HepG2 (cell line): ENCODE results near the gene LCN2. TPM values are rescaled to one million over a fixed set of nuclear protein-coding genes. Genes with fewer than 3 reads are reported as not detected.

Experiments used
- BRCA1 ChIP-seq: sonication (generic); formaldehyde crosslinking; IDR thresholded peaks from 2 replicates; pipeline ENCODE4 v1.4.0; 2020; ENCODE audit warnings: missing genetic modification reagents
- CHD4 ChIP-seq: fragments of 200-600 bp; sonication (generic); IDR thresholded peaks from 2 replicates; pipeline ENCODE4 v1.7.0; 2017; ENCODE audit warnings: mild to moderate bottlenecking, low read length, borderline replicate concordance
- ETV6 ChIP-seq: sonication (generic); formaldehyde crosslinking; conservative IDR thresholded peaks from 2 replicates; pipeline ENCODE4 v1.4.0; 2020; ENCODE audit warnings: missing genetic modification reagents
- GZF1 ChIP-seq: sonication (generic); formaldehyde crosslinking; IDR thresholded peaks from 2 replicates; pipeline ENCODE4 v1.5.1; 2020; ENCODE audit warnings: mild to moderate bottlenecking, missing genetic modification reagents
- LCORL ChIP-seq, 2 experiments: fragments of 450-650 bp in 1 of 2; sonication (generic) in 1 of 2; formaldehyde crosslinking in 1 of 2; IDR thresholded peaks; 2 replicates each; pipeline versions ENCODE4 v1.5.0 to v1.6.1; 2017 to 2020; ENCODE audit warnings: antibody characterized with exemption in 1 of 2, missing genetic modification reagents in 1 of 2
- NCOA2 ChIP-seq: sonication (generic); formaldehyde crosslinking; IDR thresholded peaks from 2 replicates; pipeline ENCODE4 v1.8.0; 2022; ENCODE audit warnings: inconsistent platforms
- NFE2 ChIP-seq: sonication (generic); formaldehyde crosslinking; IDR thresholded peaks from 2 replicates; pipeline ENCODE4 v1.4.0; 2020; ENCODE audit warnings: missing genetic modification reagents
- SSRP1 ChIP-seq: IDR thresholded peaks from 2 replicates; pipeline ENCODE4 v1.6.1; 2016; ENCODE audit warnings: control low read depth
- ZBTB38 ChIP-seq: sonication (generic); formaldehyde crosslinking; IDR thresholded peaks from 2 replicates; pipeline ENCODE4 v1.5.1; 2020; ENCODE audit warnings: mild to moderate bottlenecking, missing genetic modification reagents
- ZNF124 ChIP-seq: sonication (generic); formaldehyde crosslinking; IDR thresholded peaks from 2 replicates; pipeline ENCODE4 v1.4.0; 2020; ENCODE audit warnings: missing genetic modification reagents
- ZNF337 ChIP-seq: sonication (generic); formaldehyde crosslinking; IDR thresholded peaks from 2 replicates; pipeline ENCODE4 v1.5.1; 2020; ENCODE audit warnings: missing genetic modification reagents, low read depth, mild to moderate bottlenecking, borderline replicate concordance
- ZNF44 ChIP-seq: sonication (generic); formaldehyde crosslinking; IDR thresholded peaks from 2 replicates; pipeline ENCODE4 v1.5.1; 2020; ENCODE audit warnings: mild to moderate bottlenecking, missing genetic modification reagents
- ZNF530 ChIP-seq: sonication (generic); formaldehyde crosslinking; IDR thresholded peaks from 2 replicates; pipeline ENCODE4 v1.5.0; 2020; ENCODE audit warnings: low read depth, mild to moderate bottlenecking, missing genetic modification reagents
- ZNF570 ChIP-seq: sonication (generic); formaldehyde crosslinking; IDR thresholded peaks from 2 replicates; pipeline ENCODE4 v1.4.0; 2020; ENCODE audit warnings: mild to moderate bottlenecking, missing genetic modification reagents, borderline replicate concordance
- ZNF589 ChIP-seq: sonication (generic); formaldehyde crosslinking; conservative IDR thresholded peaks from 2 replicates; pipeline ENCODE4 v1.8.0; 2022; ENCODE audit warnings: mild to moderate bottlenecking, moderate library complexity, missing genetic modification reagents
- ZNF652 ChIP-seq: IDR thresholded peaks from 2 replicates; pipeline ENCODE4 v1.6.1; 2016; ENCODE audit warnings: low read depth, borderline replicate concordance
- ZNF800 ChIP-seq: sonication (generic); formaldehyde crosslinking; IDR thresholded peaks from 2 replicates; pipeline ENCODE4 v1.4.0; 2020; ENCODE audit warnings: missing genetic modification reagents
- polyA plus RNA-seq, 8 experiments: library from polyadenylated mRNA; depleted of rRNA in 3 of 8; stranded (reverse) in 7 of 8; unstranded in 1 of 8; fragments of >200 nt; fragmentation: Illumina TruSeq in 4 of 8; extraction: Trizol in 4 of 8; gene quantifications; 2 replicates each; pipeline versions ENCODE4 v1.2.1 to v1.2.3, GENCODE V29; 2011 to 2016; ENCODE audit warnings: low read depth in 4 of 8, missing spikeins in 1 of 8, mixed read lengths in 1 of 8; ENCODE audit not compliant: insufficient read depth in 1 of 8
- total RNA-seq, 5 experiments: library from RNA; depleted of rRNA; stranded (reverse); fragments of >200 nt; fragmentation: Illumina TruSeq; extraction: Trizol; gene quantifications; 2 replicates each; pipeline ENCODE4 v1.2.3, GENCODE V29; 2016; ENCODE audit warnings: low read depth in 1 of 5
- TF ChIP-seq, protein P1 (sequence below): sonication (generic); formaldehyde crosslinking; IDR thresholded peaks from 2 replicates; pipeline ENCODE4 v1.4.0; 2020; ENCODE audit warnings: missing genetic modification reagents
- TF ChIP-seq, protein P2 (sequence below): sonication (generic); formaldehyde crosslinking; IDR thresholded peaks from 2 replicates; pipeline ENCODE4 v1.5.0; 2020; ENCODE audit warnings: missing genetic modification reagents
- TF ChIP-seq, protein P3 (sequence below): sonication (generic); formaldehyde crosslinking; IDR thresholded peaks from 2 replicates; pipeline ENCODE4 v1.8.1; 2022; ENCODE audit warnings: mild to moderate bottlenecking, missing genetic modification reagents

LCN2 gene
- total and polyA plus RNA-seq, 2 of the 13 experiments (the other 11 are each of a cell fraction or from before 2014, with no cell fraction given), result 0.38 to 1.4 TPM

DNA sequence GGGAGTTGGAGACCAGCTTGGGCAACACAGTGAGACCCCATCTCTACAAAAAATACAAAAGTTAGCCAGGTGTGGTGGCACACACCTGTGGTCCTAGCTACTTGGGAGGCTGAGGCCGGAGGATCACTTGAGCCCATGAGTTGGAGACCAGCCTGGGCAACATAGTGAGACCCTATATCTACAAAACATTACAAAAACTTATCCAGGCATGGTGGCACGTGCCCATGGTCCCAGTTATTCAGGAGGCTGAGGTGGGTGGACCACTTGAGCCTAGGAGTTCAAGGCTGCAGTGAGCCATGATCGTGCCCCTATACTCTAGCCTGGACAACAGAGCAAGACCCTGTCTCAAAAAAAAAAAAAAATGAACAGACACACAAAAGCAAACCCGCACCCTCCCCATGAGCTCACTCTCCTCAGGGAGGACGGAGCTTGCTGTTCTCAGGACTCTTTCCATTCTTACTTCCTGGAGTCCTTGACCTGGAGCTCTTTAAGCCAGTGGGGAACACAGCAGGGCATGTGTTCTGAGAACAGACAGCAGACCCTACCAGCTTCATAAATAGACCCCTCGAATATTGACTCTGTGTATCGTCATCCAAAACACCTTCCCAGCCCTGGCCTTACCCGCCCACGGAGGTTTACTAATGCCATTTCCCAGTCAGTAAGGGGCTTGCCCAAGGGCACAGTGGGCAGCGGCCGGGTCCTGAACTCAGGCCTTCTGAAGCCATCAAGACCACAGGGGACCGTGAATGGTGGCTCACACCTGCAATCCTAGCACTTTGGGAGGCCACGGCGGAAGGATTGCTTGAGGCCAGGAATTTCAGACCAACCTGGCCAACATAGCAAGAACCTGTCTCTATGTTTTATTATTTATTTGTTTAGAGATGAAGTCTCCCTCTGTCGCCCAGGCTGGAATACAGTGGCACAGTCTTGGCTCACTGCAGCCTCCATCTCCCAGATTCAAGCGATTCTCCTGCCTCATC is 32.9 kb upstream of the LCN2 start (continued):
- TF ChIP-seq ZBTB38 (CRISPR knock-in tag) (peak; percentile 88; the same call in 1 of the 2 replicates), ZNF589 (CRISPR knock-in tag) (no peak), LCORL (IDR thresholded peaks at IDR 0.05) (no peak), LCORL (CRISPR knock-in tag; IDR thresholded peaks at IDR 0.05) (no peak), ZNF337 (CRISPR knock-in tag) (no peak), ZNF800 (CRISPR knock-in tag) (no peak), SSRP1 (CRISPR knock-in tag) (no peak), ZNF570 (CRISPR knock-in tag) (no peak), ZNF124 (no peak), BRCA1 (no peak), NCOA2 (CRISPR knock-in tag) (no peak), GZF1 (CRISPR knock-in tag) (no peak), ZNF652 (CRISPR knock-in tag) (no peak), ETV6 (CRISPR knock-in tag) (no peak), NFE2 (CRISPR knock-in tag) (no peak), ZNF530 (no peak), ZNF44 (CRISPR knock-in tag) (no peak), CHD4 (0 out of 2 replicates have a peak, but pooled peaks have one; percentile 5)
- TF ChIP-seq, protein P1, sequence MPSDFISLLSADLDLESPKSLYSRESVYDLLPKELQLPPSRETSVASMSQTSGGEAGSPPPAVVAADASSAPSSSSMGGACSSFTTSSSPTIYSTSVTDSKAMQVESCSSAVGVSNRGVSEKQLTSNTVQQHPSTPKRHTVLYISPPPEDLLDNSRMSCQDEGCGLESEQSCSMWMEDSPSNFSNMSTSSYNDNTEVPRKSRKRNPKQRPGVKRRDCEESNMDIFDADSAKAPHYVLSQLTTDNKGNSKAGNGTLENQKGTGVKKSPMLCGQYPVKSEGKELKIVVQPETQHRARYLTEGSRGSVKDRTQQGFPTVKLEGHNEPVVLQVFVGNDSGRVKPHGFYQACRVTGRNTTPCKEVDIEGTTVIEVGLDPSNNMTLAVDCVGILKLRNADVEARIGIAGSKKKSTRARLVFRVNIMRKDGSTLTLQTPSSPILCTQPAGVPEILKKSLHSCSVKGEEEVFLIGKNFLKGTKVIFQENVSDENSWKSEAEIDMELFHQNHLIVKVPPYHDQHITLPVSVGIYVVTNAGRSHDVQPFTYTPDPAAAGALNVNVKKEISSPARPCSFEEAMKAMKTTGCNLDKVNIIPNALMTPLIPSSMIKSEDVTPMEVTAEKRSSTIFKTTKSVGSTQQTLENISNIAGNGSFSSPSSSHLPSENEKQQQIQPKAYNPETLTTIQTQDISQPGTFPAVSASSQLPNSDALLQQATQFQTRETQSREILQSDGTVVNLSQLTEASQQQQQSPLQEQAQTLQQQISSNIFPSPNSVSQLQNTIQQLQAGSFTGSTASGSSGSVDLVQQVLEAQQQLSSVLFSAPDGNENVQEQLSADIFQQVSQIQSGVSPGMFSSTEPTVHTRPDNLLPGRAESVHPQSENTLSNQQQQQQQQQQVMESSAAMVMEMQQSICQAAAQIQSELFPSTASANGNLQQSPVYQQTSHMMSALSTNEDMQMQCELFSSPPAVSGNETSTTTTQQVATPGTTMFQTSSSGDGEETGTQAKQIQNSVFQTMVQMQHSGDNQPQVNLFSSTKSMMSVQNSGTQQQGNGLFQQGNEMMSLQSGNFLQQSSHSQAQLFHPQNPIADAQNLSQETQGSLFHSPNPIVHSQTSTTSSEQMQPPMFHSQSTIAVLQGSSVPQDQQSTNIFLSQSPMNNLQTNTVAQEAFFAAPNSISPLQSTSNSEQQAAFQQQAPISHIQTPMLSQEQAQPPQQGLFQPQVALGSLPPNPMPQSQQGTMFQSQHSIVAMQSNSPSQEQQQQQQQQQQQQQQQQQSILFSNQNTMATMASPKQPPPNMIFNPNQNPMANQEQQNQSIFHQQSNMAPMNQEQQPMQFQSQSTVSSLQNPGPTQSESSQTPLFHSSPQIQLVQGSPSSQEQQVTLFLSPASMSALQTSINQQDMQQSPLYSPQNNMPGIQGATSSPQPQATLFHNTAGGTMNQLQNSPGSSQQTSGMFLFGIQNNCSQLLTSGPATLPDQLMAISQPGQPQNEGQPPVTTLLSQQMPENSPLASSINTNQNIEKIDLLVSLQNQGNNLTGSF, result no peak
- TF ChIP-seq, protein P2, sequence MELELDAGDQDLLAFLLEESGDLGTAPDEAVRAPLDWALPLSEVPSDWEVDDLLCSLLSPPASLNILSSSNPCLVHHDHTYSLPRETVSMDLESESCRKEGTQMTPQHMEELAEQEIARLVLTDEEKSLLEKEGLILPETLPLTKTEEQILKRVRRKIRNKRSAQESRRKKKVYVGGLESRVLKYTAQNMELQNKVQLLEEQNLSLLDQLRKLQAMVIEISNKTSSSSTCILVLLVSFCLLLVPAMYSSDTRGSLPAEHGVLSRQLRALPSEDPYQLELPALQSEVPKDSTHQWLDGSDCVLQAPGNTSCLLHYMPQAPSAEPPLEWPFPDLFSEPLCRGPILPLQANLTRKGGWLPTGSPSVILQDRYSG (CRISPR knock-in tag), result no peak
- TF ChIP-seq, protein P3, sequence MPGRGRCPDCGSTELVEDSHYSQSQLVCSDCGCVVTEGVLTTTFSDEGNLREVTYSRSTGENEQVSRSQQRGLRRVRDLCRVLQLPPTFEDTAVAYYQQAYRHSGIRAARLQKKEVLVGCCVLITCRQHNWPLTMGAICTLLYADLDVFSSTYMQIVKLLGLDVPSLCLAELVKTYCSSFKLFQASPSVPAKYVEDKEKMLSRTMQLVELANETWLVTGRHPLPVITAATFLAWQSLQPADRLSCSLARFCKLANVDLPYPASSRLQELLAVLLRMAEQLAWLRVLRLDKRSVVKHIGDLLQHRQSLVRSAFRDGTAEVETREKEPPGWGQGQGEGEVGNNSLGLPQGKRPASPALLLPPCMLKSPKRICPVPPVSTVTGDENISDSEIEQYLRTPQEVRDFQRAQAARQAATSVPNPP (CRISPR knock-in tag), result no peak
